Activated naive CD8-positive, alpha-beta T cell treated with anti-CD3 and anti-CD28 coated beads, Interleukin-2, amount 10 ng/mL, durations not matched to agents 7 days and 5 days (primary cell): ENCODE measurements around the gene SRC. TPM values are rescaled to one million over a fixed set of nuclear protein-coding genes. Genes with fewer than 3 reads are reported as not detected.

Source experiments
- ATAC-seq: fragments of 150-1000 bp; cut with Tn5 transposase; one replicate; pipeline ENCODE4 v1.10.0; 2021; ENCODE audit warnings: low read depth, moderate library complexity
- POLR2A ChIA-PET: fragments of 350-600 bp; sonication (Branson Sonifier 250); formaldehyde crosslinking; loops from one replicate; lab custom pipeline; 2021; ENCODE audit warnings: antibody characterized with exemption; lab: Charles Lee
- DNase-seq: peaks from one replicate; pipeline ENCODE4 v3.0.0; 2021
- H3K27ac Mint-ChIP-seq: one replicate; pipeline ENCODE4 v1.8.0; 2022; ENCODE audit warnings: mild to moderate bottlenecking, mixed read lengths
- H3K27me3 Mint-ChIP-seq: one replicate; pipeline ENCODE4 v1.8.0; 2022; ENCODE audit warnings: mild to moderate bottlenecking, moderate library complexity, mixed read lengths
- H3K36me3 Mint-ChIP-seq: one replicate; pipeline ENCODE4 v1.8.0; 2021; ENCODE audit warnings: mild to moderate bottlenecking, mixed read lengths
- H3K4me1 Mint-ChIP-seq: one replicate; pipeline ENCODE4 v1.8.0; 2021; ENCODE audit warnings: mixed read lengths
- H3K4me3 Mint-ChIP-seq: one replicate; pipeline ENCODE4 v1.8.0; 2022; ENCODE audit warnings: mild to moderate bottlenecking, moderate library complexity, mixed read lengths
- H3K9me3 Mint-ChIP-seq: one replicate; pipeline ENCODE4 v1.8.0; 2021; ENCODE audit warnings: mixed read lengths
- total RNA-seq, 2 experiments: library from RNA; stranded (reverse); gene quantifications; one replicate each; pipeline ENCODE4 v1.2.3, GENCODE V29; 2021

SRC gene
- total RNA-seq, 2 experiments from 2014 or later, result 4.5 to 5.6 TPM

DNA sequence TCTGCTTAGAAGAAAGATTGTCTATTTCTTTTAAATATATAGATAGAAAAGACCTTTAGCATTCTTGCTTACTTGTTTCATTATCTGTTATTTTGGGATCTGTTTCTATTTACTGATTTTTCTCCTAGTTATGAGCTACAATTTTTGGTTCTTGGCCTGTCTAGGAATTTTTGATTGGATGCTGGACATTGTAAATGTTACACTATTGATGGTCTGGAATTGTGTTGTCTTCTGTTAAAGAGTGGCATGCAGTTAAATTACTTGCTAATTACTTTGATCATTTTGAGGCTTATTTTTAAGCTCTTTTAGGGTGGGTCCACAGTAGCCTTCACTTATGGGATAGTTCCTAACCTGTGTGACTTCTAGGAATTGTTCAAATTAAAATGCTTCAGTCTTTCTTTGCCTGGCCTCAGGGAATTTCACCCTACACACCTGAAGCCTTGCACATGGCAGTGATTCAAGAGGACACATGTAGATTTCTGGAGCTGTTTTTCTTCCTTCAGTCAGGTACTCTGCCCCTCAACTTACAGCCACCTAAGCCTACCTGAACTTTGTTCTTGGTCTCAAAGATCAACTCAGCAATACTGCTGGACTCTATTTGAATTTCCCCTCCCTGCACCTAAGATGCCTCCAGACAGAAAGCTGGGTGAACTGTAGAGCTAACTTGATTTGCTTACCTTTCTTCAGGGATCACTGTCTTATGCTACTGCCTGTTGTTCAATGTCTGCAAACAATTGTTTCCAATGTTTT, 108.9 kb downstream of the SRC start:
- POLR2A ChIA-PET, result no interaction called here
- Mint-ChIP-seq H3K4me1 (no peaks in the 10 kb centered on the region), H3K27me3 (peaks cover 6% of the 10 kb centered on the region), H3K9me3 (peaks cover 4% of the 10 kb centered on the region), H3K36me3 (no peaks in the 10 kb centered on the region), H3K27ac (no peak overlapping the region), H3K4me3 (no peak overlapping the region)
- DNase-seq, result no peak
- ATAC-seq, result no peak

Other genes starting within 250 kb of the SRC start
- gene RPN2, start 166.8 kb upstream of the SRC start, total RNA-seq, result 100 to 1,000 TPM; 126 to 135 TPM
- gene MROH8, start 166.6 kb upstream of the SRC start, total RNA-seq, result 1 to 10 TPM; 2.0 to 2.5 TPM
- gene GHRH, start 84.3 kb upstream of the SRC start, total RNA-seq, result not detected
- gene MANBAL, start 56.5 kb upstream of the SRC start, total RNA-seq, result 10 to 100 TPM; 12.0 to 13.4 TPM
- under 1 TPM in 1 of 2 experiments, not detected in 1; 0.58 TPM for gene NNAT, start 175.1 kb downstream of the SRC start, total RNA-seq
- gene BLCAP, start 181.7 kb downstream of the SRC start, total RNA-seq, result 10 to 100 TPM; 51.0 to 54.6 TPM